OCI-M2 (cell line): ENCODE measurements around the gene ACER3.
"Not testable (repeated sequence)": the region's sequence is repeated elsewhere in the genome, so short reads cannot be mapped to it uniquely, and the experiment has no call there.

Experiments used
- DNase-seq: peaks from one replicate; lab custom pipeline; 2025; ENCODE audit not compliant: unreplicated experiment; lab: John Stamatoyannopoulos, UW

ACER3 gene

DNA sequence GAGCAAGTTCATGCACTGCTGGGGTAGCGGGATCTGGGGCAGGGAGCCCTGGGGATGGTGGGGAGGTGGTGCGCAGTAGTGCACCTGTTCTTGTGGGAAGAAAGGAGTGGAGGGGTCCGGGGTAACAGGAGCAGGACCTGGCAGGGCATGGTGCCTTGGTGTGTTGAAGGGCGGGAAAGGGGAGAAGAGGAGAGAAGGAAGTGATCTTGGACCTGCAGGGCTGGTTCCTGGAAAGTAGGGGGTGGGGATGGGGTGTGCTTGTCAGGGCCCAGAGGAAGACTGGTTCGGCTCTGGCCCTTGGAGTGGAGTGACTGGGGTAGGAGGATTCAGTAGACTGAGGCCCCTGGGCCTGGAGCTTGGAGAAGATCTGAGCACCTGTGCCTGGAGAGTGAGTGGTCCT is 195.2 kb downstream of the ACER3 start:
- no peak for DNase-seq

DNA sequence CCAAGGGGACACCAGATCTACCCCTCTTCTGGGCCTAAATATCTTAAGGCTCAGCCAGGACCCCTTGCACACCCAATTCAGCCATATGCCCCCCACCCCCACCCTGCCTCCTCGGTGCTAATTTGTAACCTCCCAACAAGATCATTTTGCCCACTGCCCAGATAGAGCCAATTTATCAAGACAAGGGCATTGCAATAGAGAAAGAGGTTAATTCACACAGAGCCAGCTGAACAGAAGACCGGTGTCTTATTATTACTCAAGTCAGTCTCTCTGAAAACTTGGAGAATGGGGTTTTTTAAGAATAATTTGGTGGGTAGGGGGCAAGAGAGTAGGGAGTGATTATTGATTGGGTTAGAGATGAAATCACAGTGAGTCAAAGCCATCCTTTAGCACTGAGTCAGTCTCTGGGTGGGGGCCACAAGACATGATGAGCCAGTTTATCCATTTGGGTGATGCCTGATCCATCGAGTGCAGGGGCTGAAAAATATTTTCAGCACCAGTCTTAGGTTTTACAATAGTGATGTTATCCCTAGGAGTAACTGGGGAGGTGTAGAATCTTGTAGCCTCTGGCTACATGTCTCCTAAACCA is 196.2 kb downstream of the ACER3 start:
- DNase-seq = no peak

DNA sequence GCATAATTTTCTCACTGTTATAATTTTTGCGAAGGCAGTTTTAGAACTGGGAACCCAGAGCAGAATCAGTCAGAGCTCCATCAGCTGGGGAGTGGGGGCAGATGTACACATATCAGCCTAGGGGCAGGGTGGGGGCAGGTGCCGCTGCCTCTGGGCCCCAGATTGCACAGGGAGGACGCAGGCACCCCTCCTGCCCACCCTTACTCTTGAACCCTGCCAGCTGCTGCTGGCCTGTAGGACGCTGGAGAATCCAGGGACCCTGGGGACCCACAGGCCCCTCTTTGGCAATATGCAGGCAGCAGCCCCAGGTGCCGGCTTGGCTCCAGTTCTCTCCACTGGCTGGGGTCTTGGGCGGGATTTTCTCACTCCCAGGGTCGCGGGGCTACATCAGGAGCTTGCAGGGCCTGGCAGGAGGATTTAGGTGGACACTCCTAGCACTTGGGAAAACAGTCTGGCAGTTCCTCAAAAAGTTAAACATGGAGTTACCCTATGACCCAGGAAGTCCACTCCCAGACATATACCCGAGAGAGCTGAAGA is 197.3 kb downstream of the ACER3 start:
- no peak for DNase-seq

DNA sequence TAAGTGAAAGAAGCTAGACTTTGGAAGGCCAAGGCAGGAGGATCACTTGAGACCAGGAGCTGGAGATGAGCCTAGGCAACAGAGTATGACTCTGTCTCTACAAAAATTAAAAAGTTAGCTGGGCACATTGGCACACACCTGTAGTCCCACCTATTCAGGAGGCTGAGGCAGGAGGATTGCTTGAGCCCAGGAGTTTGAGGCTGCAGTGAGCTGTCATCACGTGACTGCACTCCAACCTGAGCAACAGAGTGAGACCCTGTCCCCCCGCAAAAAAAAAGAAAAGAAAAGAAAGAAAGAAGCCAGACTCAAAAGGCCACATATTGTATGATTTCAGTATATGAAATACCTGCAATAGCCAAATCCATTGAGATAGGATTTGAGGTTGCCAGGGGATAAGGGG is 198.2 kb downstream of the ACER3 start:
- DNase-seq = no peak

DNA sequence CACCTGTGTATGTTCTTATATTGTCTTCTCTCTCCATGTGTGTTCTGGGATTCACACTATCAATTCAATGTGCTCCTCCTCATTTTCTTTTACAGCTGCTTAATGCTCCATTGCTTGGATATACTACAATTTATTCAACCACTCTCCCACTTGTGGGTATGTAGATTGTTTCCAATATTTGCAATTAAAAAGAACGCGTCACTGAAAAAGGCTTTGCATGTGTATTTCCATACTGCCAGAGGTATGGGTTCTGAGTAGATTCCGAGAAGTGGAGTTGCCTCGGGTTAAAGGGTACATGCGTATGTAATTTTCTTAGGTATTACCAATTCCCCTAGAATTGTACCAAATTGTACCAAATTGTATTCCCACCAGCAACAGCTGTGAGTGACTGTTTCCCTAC is 199.1 kb downstream of the ACER3 start:
- no peak for DNase-seq

DNA sequence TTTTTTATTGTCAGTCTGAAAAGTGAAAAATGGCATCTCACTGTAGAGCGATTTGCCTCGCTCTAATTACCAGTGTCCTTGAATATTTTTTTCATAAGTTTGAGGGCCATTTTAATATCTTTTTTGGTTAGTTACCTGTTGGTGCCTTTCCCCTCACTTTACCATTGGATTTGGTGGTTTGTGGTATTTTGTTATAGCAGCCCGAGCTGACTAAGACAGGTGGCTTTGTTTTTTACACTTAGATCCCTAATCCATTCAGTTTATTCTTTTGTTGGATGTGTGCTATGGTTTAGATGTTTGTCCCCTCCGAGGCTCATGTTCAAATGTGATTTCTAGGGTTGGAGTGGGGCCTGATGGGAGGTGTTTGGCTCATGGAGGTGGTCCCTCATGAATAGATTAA is 199.5 kb downstream of the ACER3 start:
- no peak for DNase-seq

DNA sequence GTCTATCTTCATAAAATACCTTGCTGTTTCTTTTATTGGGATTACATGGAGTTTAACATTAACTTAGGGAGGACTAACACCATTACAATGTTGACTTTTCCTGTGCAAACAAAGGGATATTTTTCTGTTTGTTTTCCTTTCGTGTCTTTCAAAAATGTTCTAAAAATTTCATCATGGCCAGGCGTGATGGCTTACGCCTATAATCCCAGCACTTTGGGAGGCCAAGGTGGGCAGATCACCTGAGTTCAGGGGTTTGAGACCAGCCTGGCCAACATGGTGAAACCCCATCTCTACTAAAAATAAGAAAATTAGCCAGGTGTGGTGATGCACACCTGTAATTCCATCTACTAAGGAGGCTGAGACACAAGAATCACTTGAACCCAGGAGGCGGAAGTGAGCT is 200.5 kb downstream of the ACER3 start:
- not testable (repeated sequence) for DNase-seq

DNA sequence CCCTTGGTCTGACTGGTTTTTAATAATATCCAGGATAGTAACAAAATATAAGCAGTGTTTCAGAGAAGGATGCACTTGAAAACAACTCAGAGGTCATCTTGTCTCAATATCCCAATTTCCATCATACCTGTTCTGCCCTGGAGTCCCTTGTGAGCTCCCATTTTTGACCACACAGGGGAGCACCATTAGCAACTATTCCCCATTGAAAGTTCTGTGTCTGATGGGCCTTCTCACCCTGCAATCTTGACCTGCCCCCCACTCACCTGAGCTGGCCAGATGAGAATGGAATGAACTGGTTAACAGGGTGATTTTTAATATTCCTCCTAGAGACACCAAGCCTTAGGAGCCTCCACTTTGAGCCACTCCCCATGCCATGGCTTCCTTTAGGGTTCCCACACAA is 202.2 kb downstream of the ACER3 start:
- no peak for DNase-seq

DNA sequence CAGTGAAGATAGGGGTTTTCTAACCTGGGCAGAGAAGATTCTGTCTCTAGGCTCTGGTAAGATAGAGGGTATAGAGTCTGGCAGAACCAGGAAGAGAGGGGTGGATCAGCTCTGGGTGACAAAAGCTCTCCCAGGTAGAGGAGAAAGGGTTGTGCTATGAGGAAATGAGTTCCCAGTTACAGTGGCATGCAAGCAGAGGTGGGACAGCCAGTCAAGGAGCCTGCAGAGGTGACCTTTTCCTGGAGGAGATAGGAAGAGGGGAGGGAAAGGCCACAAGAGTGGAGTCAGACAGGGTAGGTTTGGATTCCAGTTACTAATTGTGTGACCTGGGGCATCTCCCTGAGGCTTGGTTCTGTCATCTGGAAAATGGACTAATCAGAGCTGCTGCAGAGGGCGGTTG is 202.7 kb downstream of the ACER3 start:
- DNase-seq = no peak

DNA sequence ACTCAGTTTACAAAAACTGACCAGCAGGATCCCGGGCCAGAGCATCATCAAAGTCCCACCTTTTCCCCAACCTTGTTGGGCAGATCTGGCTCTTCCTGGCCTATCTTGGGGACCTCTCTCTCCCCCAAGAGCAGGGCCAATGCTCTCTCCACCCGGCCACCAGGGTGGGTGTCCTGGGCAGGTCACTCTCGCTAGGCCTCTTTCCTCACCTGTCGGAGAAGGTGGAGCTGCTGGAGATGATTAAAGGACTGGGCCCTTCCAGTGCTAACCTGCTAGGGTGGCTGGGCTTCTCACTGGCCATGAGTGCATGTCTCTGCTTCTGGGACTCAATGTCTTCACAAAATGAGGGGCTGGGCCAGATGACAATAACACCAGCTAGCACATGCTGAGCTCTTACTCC is 203.1 kb downstream of the ACER3 start:
- DNase-seq = no peak

DNA sequence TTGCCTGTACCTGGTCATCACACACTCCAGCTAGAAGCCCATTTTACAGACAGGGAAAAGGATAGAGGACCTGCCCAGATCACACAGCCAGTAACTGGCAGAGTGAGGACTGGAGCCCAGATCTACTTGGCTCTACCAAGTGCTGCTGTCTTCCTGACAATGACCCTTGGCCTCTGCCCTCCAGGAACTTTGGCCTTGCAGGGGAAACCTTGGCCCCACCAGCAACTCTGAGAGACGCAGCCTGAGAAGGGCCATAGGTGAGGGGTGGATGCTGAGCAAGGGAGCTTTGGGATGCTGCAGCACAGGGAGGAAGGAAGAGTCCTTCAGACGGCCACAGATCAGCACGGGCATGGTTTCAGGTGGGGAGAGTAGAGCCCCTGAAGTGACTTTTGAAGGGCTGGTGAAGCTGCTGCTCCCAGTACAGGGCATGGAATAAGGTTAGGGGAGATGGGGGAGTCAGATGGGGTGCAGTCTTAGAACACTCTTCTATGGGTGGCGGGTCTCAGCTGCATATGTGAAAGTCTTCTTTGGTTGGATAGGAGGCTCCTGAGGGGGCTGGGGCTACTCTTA is 204.0 kb downstream of the ACER3 start:
- no peak for DNase-seq

DNA sequence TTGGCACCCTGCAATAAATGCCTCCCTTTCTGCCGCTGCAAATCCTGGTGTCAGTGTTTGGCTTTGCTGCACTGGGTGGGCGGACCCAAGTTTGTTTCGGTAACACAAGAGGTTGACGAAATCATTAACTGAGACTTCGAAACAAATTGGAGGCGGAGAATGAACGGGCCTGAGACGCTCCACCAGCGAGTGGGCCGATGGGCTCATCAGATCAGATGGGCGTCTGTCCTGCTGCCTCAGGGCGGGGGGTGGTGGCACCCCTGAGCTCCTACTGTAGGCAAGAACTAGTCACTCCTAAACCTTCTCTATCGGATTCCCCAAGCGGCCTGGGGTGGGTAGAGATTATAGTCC is 205.1 kb downstream of the ACER3 start:
- DNase-seq = no peak

DNA sequence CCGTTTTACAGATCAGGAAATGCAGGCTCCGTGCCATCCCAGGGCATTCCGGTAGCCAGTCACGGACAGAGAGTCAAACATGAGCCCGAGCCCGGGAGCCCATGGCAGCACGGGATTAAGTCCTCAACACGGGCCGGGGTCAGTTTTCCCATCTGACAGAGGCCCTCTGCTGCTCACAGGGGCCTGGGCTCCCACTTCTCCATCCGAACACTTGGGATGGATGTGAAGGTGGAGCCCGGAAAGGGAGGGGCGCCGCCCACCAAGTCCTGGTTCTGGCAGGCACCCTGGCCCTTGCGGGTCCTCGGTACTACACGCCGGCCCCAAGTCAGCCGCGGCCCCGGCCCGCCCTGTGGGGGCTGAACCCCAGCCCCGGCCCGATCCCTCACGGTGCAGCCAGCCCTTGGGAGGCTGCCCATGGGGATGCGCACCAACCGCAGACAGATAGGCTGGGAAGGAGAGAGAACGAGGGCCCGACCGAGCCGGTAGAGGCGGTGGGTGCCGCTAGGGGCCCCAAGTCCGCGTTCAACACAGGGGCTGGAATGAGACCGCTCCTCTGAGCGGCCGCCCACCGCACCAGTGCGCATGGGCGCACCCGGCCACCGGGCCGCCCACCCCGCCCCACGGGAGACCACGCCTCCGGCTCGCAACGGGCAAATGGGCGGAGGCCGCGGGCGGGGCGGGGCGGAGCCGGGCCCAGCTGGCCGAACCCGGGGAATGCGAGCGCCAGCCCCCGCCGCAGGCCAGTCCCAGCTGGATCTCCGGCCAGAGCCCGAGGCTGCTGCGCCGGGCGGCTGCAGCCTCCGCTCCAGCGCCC is 205.7 kb downstream of the ACER3 start, which contains the start of gene CAPN5:
Gene CAPN5 (plus strand): TSS at position 743 of the 814 bp plus-strand sequence. CDS start 17,916 bp downstream, outside the sequence.
- peak; percentile 26 for DNase-seq

DNA sequence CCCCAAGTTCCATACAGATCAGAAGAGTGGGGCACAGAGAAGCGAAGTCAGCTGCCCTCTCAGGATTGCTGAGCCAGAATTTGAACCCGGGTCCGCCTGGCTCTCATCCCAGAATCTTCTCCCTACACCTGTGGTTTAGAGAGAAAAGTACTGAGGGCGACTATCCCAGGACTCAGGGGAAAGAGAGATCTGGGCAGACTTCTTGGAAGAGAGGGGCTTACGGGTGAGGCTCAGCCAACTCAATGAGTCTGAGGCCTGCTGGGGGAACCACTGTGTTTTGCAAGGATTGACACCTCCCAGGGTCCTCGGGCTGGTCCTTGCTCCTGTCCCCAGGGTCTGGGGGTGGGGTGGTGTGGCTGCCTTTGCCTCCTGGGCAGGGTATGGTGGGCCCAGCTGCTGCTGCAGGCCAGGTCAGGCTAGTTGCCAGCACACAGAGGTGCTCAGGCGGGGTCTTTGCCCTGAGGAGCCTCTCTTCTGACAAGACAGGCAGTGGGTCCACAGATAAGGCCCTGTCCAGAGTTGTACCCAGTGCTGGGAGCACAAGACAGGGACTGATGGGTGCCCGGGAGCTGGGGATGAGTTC is 207.2 kb downstream of the ACER3 start:
- DNase-seq = no peak

DNA sequence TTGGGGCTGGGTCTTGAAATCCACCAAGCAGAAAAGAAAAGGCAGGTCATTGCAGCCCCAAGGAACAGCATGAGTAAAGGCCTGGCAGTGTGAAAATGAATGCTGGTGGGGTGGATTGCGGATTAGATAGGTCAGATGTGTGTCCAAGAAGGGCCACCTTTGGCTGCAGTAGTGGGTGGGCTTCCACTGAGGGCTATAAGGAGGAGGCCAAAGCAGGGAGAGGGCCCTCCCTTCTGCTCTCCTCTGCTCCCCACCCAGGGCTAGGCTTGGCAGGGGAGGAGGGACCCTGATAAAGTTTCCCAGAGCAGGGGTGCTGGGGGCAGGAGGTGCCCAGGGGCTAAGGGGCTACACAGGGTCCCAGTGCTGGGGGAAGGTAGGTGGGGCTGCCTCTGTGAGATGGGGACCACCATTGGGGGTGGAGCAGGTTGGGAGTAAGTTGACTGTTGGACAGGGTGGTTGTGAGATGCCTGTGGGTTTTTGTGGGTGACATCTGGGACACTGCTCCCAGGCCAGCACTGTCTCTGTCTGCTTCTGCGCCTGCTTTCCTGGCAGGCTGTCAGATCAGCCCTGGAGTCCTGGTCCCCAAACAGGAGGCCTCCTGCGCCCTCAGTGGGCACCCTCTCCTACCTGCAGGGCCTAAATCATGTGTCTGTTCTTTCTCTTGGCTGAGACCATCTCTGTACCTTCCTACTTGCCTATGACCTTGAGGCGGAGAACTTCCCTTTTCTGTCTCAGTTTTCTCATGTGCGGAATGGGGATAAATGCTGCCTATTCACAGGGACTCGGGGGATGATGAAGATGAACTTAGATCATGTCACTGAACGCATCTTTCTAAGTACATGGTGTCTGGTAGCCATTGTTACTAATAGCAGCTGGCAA is 208.0 kb downstream of the ACER3 start:
- DNase-seq = no peak

DNA sequence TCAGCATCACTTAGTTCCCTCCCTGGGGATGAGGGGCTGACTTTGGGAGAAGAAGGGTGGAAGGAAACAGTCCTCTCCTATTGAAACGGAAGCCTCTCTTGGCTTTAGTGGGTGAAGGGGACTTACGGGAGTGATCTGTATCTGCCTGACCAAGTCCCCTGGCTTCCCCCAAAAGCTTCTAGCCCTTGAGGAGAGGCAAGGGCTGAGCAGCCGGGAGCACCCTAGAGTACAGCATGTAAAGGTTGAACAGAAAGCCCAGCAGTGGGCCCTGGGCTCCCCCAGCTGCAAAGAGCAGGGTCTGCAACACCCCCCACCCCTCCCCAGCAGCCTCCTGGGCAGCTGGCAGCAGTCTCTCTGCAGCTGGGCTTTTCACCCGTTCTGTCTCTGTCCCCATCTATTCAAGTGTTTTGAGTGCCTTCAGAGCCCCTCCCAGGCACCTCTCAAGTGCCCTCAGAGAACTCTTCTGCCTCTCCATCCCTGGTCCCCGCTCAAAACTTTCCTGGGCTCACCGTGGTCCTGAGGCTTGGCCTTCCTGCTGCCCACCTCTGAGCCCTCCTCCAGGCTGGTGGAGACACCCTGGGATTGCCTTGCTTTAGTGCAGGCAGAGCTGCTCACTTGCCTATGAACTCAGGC is 208.7 kb downstream of the ACER3 start:
- no peak for DNase-seq

DNA sequence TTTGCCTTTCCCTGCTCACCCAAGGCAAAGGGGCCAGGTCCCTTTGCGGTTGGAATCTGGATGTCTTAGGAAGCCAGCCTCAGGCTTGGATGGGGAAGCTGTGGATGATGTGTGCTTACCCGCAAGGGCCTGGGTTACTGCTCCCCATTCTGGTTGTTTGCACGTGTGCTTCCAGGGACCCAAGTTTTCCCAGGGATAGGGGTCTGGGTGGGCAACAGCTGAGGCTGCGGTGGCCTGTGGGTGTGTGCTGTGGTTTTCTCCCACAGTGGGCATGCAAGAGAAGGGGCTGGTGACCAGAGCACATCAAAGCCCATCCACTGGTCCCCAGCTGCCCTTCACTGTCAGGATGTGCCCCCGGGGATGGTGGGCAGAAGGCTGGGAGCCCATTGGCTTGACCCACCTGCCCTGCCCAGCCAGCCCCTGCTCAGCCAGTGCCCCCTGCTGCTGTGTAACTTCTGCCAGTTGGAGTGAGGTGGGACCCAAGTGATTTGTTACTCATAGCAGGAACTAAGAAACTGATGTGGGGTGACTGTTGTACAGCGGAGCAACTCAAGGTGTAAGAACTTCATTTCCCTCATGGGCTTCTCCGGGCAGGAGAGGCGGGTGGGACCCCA is 209.4 kb downstream of the ACER3 start:
- DNase-seq = no peak

DNA sequence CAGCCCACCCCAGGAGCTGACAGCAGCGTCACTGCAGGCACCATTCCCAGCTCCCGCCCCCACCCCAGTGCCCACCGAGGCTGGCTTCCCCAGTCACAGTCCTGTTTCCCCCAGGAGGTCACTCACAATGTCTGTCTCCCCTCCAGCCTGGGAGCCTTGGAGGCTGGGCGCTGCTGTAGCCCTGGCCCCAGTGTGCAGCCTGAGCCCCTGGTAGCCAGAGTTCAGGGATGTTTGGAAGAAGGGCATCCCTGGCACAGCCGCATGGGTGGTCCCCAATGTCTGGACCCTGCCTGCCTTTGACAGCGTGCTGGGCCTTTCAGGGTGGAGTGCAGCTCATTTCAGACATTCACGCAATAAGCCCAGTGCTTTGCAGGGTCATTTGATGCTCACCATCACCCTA is 210.4 kb downstream of the ACER3 start:
- DNase-seq = no peak

DNA sequence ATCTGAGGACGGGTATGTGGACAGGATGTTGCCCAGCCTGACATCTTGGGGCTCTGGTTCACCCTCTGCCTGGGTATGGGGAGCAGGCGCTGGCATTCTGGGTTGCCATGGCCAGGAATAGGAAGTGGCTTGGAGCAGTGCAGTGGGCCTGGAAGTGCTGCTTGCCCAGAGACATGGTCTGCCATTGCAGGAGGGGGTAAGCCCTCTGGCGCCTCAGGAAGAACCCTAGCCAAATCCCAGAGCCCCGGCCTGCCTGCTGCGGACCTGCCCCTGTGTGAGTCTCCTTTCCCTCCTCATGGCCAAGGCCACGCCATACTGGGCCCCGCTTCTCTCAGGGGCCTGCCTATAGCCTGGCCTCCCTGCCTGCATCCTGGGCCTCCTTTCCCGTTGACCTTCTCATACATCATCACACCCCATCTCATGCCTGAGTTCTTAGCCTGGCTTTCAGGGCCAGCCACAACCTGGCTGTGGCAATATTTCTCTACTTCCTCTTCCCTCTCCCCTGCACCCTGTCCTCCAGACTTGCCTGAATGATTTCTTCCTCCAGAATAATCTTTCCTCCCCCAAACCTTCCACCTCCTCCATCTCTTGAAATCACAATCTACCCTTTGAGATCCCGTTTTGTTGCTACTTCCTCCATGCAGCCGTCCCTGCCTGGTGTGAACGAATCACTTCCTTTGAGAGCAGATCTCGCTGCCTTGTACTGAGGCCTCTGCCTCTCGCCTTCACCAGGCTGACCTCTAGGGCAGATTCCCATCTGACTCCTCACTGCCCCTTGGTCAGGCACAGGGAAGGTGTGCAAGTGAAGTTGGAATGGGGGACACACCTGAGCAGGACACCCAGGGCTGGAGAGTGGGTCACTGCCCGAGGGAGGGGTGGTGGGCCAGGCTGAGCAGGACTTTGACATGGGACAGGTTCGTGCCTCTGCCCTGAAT is 211.2 kb downstream of the ACER3 start:
- DNase-seq = no peak
